Testis (tissue), 5 donors: Measurements from ENCODE around the gene ASCC2. TPM values are rescaled to one million over a fixed set of nuclear protein-coding genes. Genes with fewer than 3 reads are reported as not detected.
A peak's percentile ranks its signal among the peaks of the same experiment; 100 is the strongest.

Experiments
- DNase-seq: peaks from one replicate; pipeline ENCODE4 v3.0.0-alpha.2; 2019
- H3K27ac ChIP-seq, 2 donors: fragments of 200-600 bp; sonication (generic); one replicate each; pipeline ENCODE4 v1.5.1; 2019
- H3K27me3 ChIP-seq: fragments of 200-600 bp; sonication (generic); one replicate; pipeline ENCODE4 v1.5.1; 2019
- H3K36me3 ChIP-seq: fragments of 200-600 bp; sonication (generic); one replicate; pipeline ENCODE4 v1.5.1; 2017; ENCODE audit warnings: low read depth; ENCODE audit errors: missing control alignments
- H3K4me1 ChIP-seq: fragments of 200-600 bp; sonication (generic); one replicate; pipeline ENCODE4 v1.5.1; 2019
- H3K4me3 ChIP-seq, 2 donors: fragments of 200-600 bp; sonication (generic); one replicate each; pipeline ENCODE4 v1.5.1; 2017 to 2019
- H3K9me3 ChIP-seq: fragments of 200-600 bp; sonication (generic); one replicate; pipeline ENCODE4 v1.5.1; 2017
- CTCF ChIP-seq, 3 experiments: fragments of 450-650 bp in 2 of 3; fragments of 200-600 bp in 1 of 3; sonication (generic) in 1 of 3; IDR thresholded peaks; one replicate each; pipeline ENCODE4 v1.5.1; 2016 to 2019; ENCODE audit warnings: antibody characterized with exemption in 3 of 3, mild to moderate bottlenecking in 2 of 3, moderate library complexity in 1 of 3
- POLR2A ChIP-seq: fragments of 450-650 bp; IDR thresholded peaks from one replicate; pipeline ENCODE4 v1.6.1; 2017; ENCODE audit warnings: antibody characterized with exemption, mild to moderate bottlenecking, moderate library complexity
- WGBS, 2 donors: methylation state at CpG; one replicate each; pipeline ENCODE4 v1.1.5; 2018; 5-methylcytosine and 5-hydroxymethylcytosine counted together
- intact Hi-C: fragments of 100-400 bp; cut with DNase I; formaldehyde crosslinking; loops from one replicate; pipeline ENCODE4 v1.15.1; 2023; ENCODE audit warnings: low total_unique reads
- long read RNA-seq, 2 donors: transcript quantifications; one replicate each; lab custom pipeline, GENCODE V29; 2026
- polyA plus RNA-seq: library from polyadenylated mRNA; stranded (reverse); fragments of 350-450 nt; fragmentation: Illumina TruSeq; extraction: RNeasy Lipid Tissue Mini Kit (QIAGEN cat#74804); gene quantifications from one replicate; pipeline ENCODE4 v1.2.3, GENCODE V29; 2014; ENCODE audit warnings: low read depth, low replicate concordance; ENCODE audit not compliant: insufficient read depth
- total RNA-seq, 2 donors: library from RNA; depleted of rRNA; stranded (reverse); fragments of >200 nt; gene quantifications; one replicate each; pipeline ENCODE4 v1.2.3, GENCODE V29; 2016

Gene ASCC2, protein sequence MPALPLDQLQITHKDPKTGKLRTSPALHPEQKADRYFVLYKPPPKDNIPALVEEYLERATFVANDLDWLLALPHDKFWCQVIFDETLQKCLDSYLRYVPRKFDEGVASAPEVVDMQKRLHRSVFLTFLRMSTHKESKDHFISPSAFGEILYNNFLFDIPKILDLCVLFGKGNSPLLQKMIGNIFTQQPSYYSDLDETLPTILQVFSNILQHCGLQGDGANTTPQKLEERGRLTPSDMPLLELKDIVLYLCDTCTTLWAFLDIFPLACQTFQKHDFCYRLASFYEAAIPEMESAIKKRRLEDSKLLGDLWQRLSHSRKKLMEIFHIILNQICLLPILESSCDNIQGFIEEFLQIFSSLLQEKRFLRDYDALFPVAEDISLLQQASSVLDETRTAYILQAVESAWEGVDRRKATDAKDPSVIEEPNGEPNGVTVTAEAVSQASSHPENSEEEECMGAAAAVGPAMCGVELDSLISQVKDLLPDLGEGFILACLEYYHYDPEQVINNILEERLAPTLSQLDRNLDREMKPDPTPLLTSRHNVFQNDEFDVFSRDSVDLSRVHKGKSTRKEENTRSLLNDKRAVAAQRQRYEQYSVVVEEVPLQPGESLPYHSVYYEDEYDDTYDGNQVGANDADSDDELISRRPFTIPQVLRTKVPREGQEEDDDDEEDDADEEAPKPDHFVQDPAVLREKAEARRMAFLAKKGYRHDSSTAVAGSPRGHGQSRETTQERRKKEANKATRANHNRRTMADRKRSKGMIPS
- total RNA-seq (10 to 100 TPM; 91.5 to 93.8 TPM), polyA plus RNA-seq (108 TPM)
- long read RNA-seq, donor 1, partial matches to known transcripts, result 0 of 6 reads
- long read RNA-seq, donor 1, other reads (novel, unspliced or antisense), result 0 of 6 reads
- long read RNA-seq, donor 2, partial matches to known transcripts, result 0 of 1 reads
- long read RNA-seq, donor 2, other reads (novel, unspliced or antisense), result 0 of 1 reads

DNA sequence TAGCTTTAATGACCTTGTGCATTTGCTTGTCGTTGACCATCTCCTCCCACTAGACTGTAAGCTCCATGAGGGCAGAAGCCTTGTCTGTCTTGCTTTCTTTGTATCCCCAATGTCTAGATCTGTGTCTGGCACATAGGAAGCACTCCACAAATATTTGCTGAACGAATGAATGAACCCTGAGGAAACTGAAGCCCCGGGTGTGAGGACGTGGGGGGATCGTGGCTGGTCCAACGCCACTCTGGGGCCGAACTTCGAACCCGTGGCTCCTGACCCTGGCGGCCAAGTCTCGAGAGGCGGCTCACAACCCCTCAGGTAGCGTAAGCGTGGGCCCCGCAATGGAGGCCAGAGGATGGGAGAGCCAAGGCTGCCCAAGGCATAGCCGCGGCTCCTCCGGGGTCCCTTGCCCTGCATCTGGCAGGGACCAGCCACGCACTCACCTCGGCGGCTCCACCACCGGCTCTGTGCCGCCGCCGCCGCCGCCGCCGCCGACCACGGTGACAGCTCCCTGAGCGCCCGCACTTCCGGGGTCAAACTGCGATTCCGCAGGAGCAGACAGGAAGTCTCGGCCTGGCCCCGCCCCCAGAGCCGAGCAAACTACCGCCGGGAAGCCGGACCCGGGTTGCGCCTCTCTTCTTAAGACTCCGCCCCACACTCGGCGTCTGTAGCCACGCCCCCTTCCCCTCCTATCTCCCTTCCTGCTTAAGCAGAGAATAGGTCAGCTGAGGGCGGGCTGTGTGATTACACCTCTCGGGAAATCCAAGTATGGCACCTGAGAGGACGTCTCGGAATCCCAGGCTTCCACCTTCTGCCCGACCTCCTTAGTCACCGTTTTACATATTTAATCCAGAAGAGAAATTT lies at the start of gene ASCC2:
Gene ASCC2, minus strand, starts transcription at position 534 of the 858 bp plus-strand sequence. CDS start 5,949 bp downstream, outside the sequence.
- intact Hi-C loops, result no loop called here

GRCh38 chr22:29887358-29887757 lies 49.3 kb upstream of the ASCC2 start:
- intact Hi-C loops, result no loop called here
- Histone ChIP-seq H3K27me3 (no peaks in the 10 kb centered on the region), H3K36me3 (no peaks in the 10 kb centered on the region), H3K4me1 (peaks cover 29% of the 10 kb centered on the region), H3K9me3 (no peaks in the 10 kb centered on the region), H3K4me3 (no peak overlapping the region), H3K27ac (no peak overlapping the region)
- TF ChIP-seq CTCF (IDR thresholded peaks at IDR 0.05), result no peak
- TF ChIP-seq POLR2A, result no peak
- 33 to 39% methylated on average over 2 of the region's 2 CpGs for WGBS, 2 donors
- DNase-seq, result peak; percentile 63

More for the DNA sequence above, at the start of gene ASCC2:
- Histone ChIP-seq H3K9me3 (no peaks in the 10 kb centered on the region), H3K4me1 (peaks cover 15% of the 10 kb centered on the region), H3K36me3 (no peaks in the 10 kb centered on the region), H3K27me3 (no peaks in the 10 kb centered on the region), H3K27ac (peak within 1 kb of the TSS; percentile 67 to 75), H3K4me3 (peak within 1 kb of the TSS; percentile 87 to 97)
- 1% methylated on average over 26 to 39 of the region's 54 CpGs for WGBS, 2 donors
- TF ChIP-seq POLR2A (peak; percentile 37), CTCF (IDR thresholded peaks at IDR 0.05) (peak in 2 of 3 experiments; percentile 9 to 10)
- peak; percentile 100 for DNase-seq

DNA sequence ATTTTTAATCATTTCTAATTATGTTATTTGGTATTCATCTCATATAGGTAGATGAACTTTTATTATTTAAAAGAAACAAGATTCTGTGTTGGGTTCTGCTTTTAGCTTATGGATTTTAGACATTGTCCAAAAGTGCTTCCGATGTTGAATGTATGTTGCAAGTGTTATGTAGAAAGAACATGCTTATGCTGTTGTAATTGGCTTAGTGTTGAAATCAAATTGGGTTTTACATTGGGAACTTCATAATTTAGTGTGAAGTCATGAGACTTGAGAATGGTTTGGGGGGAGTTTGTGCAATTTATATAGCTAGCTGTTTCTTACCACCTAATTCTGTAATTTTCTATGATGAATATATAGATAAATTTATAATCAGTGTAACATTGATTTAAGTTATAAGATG lies 48.5 kb upstream of the ASCC2 start:
- intact Hi-C loops, result no loop called here
- WGBS, 2 donors, result 82 to 89% methylated on average over 1 of the region's 1 CpG
- peaks cover 29% of the 10 kb centered on the region for H3K4me1 ChIP-seq

More for the DNA sequence above, 48.5 kb upstream of the ASCC2 start:
- no peak for DNase-seq
- Histone ChIP-seq H3K27me3 (no peaks in the 10 kb centered on the region), H3K27ac (no peak overlapping the region), H3K4me3 (no peak overlapping the region), H3K9me3 (no peaks in the 10 kb centered on the region), H3K36me3 (no peaks in the 10 kb centered on the region)
- TF ChIP-seq CTCF (IDR thresholded peaks at IDR 0.05), result no peak
